ENCODE measurements around the gene PBX4.

The PBX4 gene

GRCh38 chr19:19597809-19598306 is 20.6 kb downstream of the PBX4 start:
- no peak overlapping the region for H3K4me3 ChIP-seq (ENCODE audit: low read length)
- no peak for TF ChIP-seq ZNF274 (IDR thresholded peaks at IDR 0.05; ENCODE audit: low read depth, low read length)

GRCh38 chr19:19595171-19595701 is 23.3 kb downstream of the PBX4 start:
- no peak overlapping the region for H3K4me3 ChIP-seq (ENCODE audit: low read length)
- no peak for TF ChIP-seq ZNF274 (IDR thresholded peaks at IDR 0.05; ENCODE audit: low read depth, low read length)

GRCh38 chr19:19594381-19594780 is 24.1 kb downstream of the PBX4 start:
- no peak for TF ChIP-seq ZNF274 (IDR thresholded peaks at IDR 0.05; ENCODE audit: low read depth, low read length)
- H3K4me3 ChIP-seq (ENCODE audit: low read length), result no peak overlapping the region

- no peak for TF ChIP-seq ZNF274 (IDR thresholded peaks at IDR 0.05; ENCODE audit: low read depth, low read length)
- H3K4me3 ChIP-seq (ENCODE audit: low read length), result no peak overlapping the region
Observed at GRCh38 chr19:19592690-19593089, 25.8 kb downstream of the PBX4 start.

- H3K4me3 ChIP-seq (ENCODE audit: low read length), result no peak overlapping the region
- TF ChIP-seq ZNF274 (IDR thresholded peaks at IDR 0.05; ENCODE audit: low read depth, low read length), result no peak
Observed at GRCh38 chr19:19591133-19591825, 27.2 kb downstream of the PBX4 start.

- H3K4me3 ChIP-seq (ENCODE audit: low read length), result no peak overlapping the region
- TF ChIP-seq ZNF274 (IDR thresholded peaks at IDR 0.05; ENCODE audit: low read depth, low read length), result no peak
Observed at GRCh38 chr19:19588546-19588945, 29.9 kb downstream of the PBX4 start.

- H3K4me3 ChIP-seq (ENCODE audit: low read length), result no peak overlapping the region
- no peak for TF ChIP-seq ZNF274 (IDR thresholded peaks at IDR 0.05; ENCODE audit: low read depth, low read length)
Observed at GRCh38 chr19:19587771-19588170, 30.7 kb downstream of the PBX4 start.

GRCh38 chr19:19584356-19584755 is 34.1 kb downstream of the PBX4 start:
- no peak for TF ChIP-seq ZNF274 (IDR thresholded peaks at IDR 0.05; ENCODE audit: low read depth, low read length)
- H3K4me3 ChIP-seq (ENCODE audit: low read length), result no peak overlapping the region

GRCh38 chr19:19582471-19582870 is 36.0 kb downstream of the PBX4 start:
- no peak for TF ChIP-seq ZNF274 (IDR thresholded peaks at IDR 0.05; ENCODE audit: low read depth, low read length)
- no peak overlapping the region for H3K4me3 ChIP-seq (ENCODE audit: low read length)

- TF ChIP-seq ZNF274 (IDR thresholded peaks at IDR 0.05; ENCODE audit: low read depth, low read length), result no peak
- H3K4me3 ChIP-seq (ENCODE audit: low read length), result no peak overlapping the region
Observed at GRCh38 chr19:19581391-19581790, 37.1 kb downstream of the PBX4 start.

GRCh38 chr19:19580418-19580817 is 38.1 kb downstream of the PBX4 start:
- no peak overlapping the region for H3K4me3 ChIP-seq (ENCODE audit: low read length)
- no peak for TF ChIP-seq ZNF274 (IDR thresholded peaks at IDR 0.05; ENCODE audit: low read depth, low read length)

- no peak overlapping the region for H3K4me3 ChIP-seq (ENCODE audit: low read length)
- no peak for TF ChIP-seq ZNF274 (IDR thresholded peaks at IDR 0.05; ENCODE audit: low read depth, low read length)
Observed at GRCh38 chr19:19579533-19580361, 38.7 kb downstream of the PBX4 start.

- no peak overlapping the region for H3K4me3 ChIP-seq (ENCODE audit: low read length)
- no peak for TF ChIP-seq ZNF274 (IDR thresholded peaks at IDR 0.05; ENCODE audit: low read depth, low read length)
Observed at GRCh38 chr19:19578252-19578651, 40.2 kb downstream of the PBX4 start.

GRCh38 chr19:19575411-19575810 is 43.1 kb downstream of the PBX4 start:
- no peak overlapping the region for H3K4me3 ChIP-seq (ENCODE audit: low read length)
- no peak for TF ChIP-seq ZNF274 (IDR thresholded peaks at IDR 0.05; ENCODE audit: low read depth, low read length)

All from GM08714 (cell line).